Activated CD8-positive, alpha-beta memory T cell treated with anti-CD3 and anti-CD28 coated beads for 36 hours (primary cell): ENCODE results near the gene ADGRD2. TPM values are rescaled to one million over a fixed set of nuclear protein-coding genes. Genes with fewer than 3 reads are reported as not detected.

Experiments
- CTCF ChIA-PET: fragments of 350-600 bp; sonication (Branson Sonifier 250); formaldehyde crosslinking; loops from one replicate; lab custom pipeline; 2021; ENCODE audit warnings: antibody characterized with exemption; lab: Charles Lee
- POLR2A ChIA-PET: fragments of 350-600 bp; sonication (Branson Sonifier 250); formaldehyde crosslinking; loops from one replicate; lab custom pipeline; 2021; ENCODE audit warnings: antibody characterized with exemption; lab: Charles Lee
- total RNA-seq, 2 experiments: library from RNA; stranded (reverse); gene quantifications; one replicate each; pipeline ENCODE4 v1.2.3, GENCODE V29; 2021

ADGRD2 gene
- total RNA-seq, 2 experiments from 2014 or later, result not detected

DNA sequence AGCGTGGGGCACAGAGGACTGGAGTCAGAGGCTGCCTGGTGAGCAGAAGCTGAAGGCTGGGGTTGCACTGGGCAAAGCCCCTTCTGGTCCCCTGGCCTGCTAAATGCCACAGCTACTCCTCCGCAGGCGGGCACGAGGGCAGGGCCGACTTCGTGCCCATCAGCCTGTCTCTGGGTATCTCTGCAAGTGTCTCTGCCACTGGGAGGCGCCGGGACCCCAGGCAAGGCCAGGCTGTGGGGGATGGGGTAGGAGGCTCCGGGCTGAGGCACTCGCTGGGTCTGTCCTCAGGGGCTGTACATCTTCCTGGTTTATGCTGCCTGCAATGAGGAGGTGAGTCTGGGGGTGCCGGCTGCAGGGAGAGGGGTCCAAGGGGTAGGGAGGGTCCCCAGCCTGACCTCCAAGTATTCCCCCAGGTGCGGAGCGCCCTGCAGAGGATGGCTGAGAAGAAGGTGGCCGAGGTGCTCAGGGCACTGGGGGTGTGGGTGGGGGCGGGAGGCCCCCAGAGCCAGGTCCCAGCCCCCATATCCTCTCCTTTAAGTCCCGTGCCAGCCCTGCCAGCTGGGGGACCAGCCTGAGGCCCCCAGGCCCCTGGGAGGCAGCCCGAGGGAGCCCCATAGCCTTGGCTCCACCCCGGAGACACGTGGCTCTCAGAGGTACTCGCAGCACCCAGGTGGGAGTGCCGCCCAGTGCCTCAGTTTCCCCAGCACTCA lies 25.1 kb downstream of the ADGRD2 start:
- ChIA-PET POLR2A (no interaction called here), CTCF (no interaction called here)

DNA sequence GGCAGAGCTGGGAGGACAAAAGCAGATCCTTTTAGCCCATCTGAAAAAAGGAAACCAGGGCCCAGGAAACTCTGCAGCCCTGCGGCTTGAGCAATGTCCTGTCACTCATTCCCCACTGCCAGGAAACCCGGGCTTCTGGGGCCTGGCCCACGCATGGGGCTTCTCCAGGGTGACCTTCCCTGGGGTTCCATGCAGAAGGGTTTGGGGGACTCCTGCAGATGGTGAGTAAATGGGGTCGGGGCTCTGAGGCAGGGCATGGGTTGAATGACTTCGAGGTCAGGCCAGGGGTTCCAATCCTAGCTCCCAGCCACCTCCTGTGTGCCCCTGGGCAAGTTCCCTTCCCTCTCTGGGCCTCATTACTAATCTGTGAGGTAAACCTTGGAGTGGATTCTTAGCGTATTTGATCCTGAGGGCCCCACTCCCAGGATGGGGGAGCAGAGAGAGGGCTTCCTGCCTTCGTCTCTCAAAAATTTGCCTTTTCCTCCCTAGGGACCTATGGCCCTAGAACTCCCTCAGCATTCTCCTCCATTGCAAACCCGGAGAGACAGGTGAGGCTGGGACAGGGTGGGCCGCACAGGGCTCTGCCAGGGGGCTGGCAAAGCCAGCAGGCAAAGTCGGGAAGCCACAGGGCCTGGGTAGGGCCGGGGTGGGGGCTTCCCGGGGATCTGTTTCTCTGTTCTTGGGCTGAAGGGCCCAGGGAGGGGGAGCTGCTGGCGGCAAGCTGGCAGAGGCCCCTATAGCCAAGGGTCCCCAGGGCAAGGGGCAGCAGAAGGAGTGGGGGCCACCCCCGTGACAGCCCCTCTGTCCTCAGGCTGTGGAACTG lies 25.8 kb downstream of the ADGRD2 start:
- CTCF ChIA-PET, result no interaction called here
- POLR2A ChIA-PET, result no interaction called here

DNA sequence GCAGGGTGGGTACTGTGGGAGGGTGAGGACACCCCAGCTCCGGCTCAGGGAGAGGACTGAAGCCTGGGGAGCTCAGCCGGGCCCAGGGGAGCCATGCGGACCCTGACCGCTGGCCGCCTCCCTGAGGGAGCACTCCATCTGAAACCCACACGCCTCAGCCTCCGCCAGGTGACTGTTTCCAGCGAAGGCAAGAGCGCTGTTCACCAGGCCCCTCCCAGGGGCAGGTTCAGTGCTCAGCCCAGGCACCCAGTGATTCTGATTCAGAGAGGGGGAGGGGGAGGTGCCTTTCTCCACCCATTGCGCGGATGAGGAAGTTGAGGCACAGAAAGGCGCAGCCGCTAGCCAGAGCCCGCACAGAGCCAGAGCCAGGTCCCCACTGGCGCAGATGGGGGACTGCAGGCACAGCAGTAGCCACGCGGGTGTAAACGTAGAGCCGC lies 27.0 kb downstream of the ADGRD2 start:
- POLR2A ChIA-PET, result no interaction called here
- CTCF ChIA-PET, result no interaction called here

DNA sequence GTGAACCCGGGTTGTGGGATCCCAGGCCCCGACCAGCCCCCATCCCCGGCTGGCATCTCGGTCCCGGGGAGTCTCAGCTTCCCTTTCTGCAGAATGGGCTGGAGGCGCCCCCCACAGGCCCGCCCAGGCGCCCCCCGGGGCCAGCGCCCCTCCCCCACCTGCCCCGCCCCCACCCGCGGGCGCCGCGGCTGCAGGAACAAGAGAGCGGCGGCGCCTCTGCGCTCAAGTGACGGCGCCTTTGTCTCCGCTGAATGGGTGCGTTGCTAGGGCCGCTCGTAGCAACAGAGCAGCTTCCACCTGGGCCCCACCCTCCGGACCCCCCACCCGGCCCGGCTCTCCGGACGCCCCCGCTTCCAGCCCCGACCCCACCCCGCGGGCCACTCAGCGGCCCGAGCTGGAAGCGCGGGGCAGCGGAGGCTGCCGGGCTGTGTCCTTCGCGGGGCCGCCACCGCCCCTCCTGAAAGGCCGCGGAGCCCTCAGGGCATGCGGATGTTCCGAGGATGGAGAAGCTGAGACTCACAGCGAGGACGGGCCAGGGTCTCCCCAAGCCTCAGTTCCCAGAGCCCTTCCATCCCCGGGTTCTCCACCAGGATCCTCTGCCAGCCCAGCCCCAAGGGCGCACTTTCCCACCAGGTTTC lies 27.5 kb downstream of the ADGRD2 start:
- ChIA-PET CTCF (no interaction called here), POLR2A (no interaction called here)

DNA sequence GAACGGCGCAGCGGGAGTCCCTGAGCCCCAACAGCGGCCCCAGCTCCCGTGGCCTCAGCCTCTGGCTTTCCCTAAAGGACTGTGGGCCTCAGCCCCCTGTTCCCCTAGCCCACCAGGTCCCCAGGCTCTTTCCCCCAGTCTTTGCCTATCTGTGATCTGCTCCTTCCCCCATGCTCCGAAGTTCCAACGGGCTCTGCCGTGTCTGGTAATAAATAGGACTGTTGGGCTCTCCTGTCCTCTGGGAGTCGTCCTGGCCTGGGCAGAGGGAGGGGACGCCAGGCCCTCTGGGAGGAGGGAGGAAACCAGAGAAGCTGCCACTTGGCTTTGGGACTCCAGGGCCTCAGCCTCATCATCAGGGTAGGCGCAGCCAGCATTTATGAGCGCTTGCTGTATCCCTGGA lies 28.1 kb downstream of the ADGRD2 start:
- CTCF ChIA-PET, result no interaction called here

DNA sequence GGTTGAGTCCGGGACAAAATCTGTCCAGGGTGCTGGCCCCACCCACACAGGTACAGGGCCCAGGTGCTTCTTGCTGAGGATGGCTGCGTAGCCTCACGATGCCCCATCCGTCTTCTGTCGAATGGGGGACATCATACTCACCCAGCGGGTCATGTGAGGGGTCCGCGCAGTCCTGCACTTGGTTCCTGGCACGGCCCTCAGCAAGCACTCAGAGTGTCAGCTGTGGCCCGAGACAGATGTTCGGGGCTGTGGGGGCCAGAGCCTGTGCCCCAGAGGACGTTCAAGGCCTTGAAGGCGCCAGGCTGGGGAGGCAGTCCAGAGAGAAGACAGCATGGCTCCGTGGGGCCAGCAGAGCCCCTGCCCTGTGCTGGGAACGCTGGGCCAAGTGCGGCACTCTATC lies 29.1 kb downstream of the ADGRD2 start:
- POLR2A ChIA-PET, result no interaction called here
- CTCF ChIA-PET, result no interaction called here

More for the DNA sequence above, 28.1 kb downstream of the ADGRD2 start:
- POLR2A ChIA-PET, result no interaction called here

DNA sequence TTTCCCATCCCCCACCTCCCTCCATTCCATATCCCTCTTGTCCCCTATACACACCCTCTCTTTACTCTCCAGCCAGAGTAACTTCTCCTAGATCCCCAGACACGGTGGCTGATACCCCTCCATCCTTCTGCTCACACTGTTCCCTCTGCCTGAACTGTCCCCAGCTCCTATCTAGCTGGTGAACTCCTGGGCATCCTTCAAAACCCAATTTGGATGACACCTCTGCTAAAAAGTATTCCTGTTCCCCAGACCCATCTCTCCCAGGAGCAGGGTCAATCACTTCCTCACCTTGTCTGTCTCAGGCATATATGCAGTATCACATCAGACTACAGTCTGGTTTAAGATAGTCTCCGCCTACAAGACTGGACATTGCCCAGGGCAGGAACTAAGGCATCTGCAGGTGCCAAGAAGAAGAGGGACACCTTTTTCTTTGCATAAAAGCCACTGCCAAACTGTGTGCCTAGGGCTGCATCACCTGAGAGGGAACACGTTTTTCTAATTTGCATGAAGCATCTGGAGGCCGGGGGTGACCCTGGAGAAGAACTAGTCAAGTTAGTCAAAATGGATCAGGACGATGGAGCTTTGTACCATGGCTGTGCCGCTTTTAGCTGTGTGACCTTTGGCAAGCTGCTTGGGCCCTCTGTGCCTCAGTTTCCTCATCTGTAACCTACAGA lies 29.8 kb downstream of the ADGRD2 start:
- ChIA-PET CTCF (no interaction called here), POLR2A (no interaction called here)

DNA sequence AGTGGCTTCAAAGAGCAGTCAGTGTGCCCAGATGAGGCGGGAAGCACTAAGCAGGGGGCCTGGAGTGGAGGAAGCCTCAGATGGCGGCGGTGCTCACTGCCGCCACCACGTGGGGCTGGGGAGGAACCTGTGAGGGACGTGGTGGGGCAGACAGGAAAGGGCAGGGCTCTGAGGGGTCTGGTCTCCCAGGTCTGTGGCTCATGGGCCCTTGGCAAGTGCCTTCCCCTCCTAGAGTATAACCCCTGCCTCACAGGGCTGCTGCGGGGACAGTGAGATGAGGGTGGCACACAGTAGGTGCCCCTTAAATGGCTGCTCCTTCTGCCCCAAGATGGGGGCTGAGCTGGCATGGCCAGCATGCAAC lies 30.4 kb downstream of the ADGRD2 start:
- ChIA-PET CTCF (no interaction called here), POLR2A (no interaction called here)

DNA sequence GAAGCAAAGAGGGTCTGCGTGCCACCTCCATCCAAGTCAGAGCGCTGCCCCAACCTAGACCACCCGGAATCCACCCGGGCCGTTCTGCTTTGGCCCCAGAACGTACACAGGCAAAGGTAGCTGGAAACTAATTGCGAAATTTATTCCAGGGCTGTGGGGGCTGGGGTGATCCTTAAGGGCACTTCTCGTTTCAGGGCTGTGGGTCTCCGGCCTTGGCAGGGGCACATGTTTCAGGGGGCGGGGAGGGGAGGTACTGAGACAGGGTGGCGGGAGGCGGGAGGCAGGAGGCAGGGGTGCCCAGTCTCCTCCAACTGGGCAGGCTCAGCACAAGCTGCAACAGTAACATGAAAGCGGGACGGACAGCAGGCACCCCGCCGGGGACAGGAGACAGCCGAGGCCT lies 30.9 kb downstream of the ADGRD2 start:
- CTCF ChIA-PET, result no interaction called here
- POLR2A ChIA-PET, result no interaction called here

DNA sequence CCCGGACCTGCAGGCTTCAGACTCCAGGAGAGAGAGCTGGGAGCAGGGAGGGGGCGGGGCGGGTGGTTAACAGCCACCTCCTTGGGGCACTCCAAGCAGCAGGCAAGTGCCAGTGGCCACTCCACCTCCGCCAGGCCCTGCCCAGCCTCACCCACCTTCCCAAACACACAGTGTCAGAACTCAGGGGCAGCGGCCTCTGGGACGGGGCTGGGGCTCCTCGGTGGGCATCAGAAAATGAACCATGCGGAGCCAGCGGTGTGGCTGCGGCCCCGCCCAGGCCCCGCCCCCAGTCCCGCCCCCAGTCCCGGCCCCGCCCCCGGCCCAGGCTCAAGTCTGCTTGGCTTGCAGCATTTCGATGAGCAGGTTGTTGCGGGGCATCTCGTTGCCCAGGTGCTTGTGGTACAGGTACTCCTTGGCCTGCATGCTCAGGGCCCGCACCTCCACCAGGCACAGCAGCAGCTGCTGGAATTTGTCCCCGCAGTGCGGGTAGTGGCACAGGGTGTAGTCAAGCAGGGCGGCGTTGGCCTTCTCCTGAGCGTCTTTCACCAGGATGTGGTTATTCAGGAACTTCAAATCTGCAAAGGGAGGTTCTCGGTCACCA lies 32.3 kb downstream of the ADGRD2 start:
- ChIA-PET POLR2A (no interaction called here), CTCF (no interaction called here)

DNA sequence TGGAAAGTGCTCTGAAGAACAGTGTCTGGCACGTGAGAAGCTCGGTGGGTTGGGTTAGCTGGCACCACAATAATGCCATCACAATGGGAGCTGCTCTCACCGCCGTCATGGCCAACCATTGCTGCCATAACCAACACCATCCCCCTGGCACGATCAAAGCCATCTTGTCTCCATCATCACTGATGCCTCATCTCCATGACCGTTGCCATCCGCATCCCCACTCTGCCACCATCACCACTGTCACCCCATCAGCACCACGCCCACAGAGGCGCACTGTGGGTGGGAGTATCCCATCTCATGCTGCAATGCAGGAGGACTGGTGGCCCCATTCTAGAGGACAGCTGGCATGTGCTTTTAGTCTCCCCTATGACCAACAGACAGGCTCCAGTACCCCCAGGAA lies 33.2 kb downstream of the ADGRD2 start:
- ChIA-PET CTCF (no interaction called here), POLR2A (no interaction called here)

DNA sequence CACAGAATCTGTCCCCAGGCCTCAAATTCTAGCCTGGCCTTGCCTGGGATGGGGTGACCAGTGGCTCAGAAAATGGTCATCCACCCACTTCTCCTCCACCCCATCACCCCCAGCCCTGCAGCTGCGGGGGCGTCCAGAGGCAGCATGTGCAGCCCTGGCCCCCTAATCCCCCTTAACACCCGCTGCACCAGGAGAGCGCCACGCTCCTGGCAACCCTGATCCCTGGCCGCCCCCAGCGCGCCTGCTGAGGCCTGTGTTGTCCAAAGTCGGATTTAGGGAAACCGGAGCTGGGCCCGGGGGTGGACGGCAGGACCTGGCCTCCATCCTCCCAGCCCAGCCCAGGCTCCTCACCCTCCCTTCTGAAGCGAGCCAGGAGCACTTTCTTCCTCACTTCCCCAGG lies 35.0 kb downstream of the ADGRD2 start:
- POLR2A ChIA-PET, result no interaction called here

DNA sequence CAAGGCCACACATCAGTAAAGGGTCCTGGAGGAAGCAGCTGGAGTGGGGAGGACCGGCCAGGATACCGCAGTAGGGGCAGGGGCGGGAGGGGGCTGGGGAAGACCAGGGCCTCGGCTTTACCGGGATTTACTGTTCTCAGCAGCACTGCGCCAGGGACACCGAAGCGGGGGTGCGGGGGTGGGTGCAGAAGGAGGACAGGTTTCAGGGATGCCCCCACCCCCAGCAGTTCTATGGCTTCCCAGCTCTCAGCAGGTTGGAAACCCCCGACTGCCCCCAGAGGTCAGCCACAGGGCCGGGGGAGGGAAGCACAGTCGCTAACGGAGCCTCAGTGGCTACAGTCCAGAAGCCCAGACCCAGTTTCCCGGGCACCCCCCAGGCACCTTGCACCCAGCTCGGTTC lies 35.7 kb downstream of the ADGRD2 start:
- ChIA-PET POLR2A (no interaction called here), CTCF (no interaction called here)

More for the DNA sequence above, 35.0 kb downstream of the ADGRD2 start:
- CTCF ChIA-PET, result no interaction called here

DNA sequence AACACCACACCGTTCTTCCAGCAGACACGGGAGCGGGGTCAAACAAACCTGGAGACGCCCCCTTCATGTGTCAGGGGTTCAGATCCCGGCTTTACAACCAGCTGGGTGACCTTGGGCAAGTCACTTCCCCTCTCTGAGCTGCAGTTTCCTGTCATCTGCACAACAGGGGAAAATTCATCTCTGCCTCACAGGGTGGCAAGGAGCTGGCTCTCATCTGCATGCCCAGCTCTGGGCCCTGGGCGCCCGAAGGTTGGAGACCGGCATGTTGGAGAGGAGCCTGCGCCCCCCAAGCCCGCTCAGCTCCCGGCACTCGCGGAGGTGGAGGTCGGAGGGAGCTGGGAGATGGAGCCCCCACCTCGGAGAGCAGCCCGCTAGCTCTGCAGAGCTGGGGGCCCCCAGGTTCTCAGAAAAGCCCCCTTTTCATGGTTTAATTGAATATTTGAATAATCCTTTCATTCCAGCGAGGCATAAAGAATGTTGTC lies 36.6 kb downstream of the ADGRD2 start:
- CTCF ChIA-PET, result interaction anchor here (0.5 kb wide), 1 partner anchor 216 kb away, joined by 4 read pairs; no protein-coding TSS in a partner anchor
- POLR2A ChIA-PET, result no interaction called here

DNA sequence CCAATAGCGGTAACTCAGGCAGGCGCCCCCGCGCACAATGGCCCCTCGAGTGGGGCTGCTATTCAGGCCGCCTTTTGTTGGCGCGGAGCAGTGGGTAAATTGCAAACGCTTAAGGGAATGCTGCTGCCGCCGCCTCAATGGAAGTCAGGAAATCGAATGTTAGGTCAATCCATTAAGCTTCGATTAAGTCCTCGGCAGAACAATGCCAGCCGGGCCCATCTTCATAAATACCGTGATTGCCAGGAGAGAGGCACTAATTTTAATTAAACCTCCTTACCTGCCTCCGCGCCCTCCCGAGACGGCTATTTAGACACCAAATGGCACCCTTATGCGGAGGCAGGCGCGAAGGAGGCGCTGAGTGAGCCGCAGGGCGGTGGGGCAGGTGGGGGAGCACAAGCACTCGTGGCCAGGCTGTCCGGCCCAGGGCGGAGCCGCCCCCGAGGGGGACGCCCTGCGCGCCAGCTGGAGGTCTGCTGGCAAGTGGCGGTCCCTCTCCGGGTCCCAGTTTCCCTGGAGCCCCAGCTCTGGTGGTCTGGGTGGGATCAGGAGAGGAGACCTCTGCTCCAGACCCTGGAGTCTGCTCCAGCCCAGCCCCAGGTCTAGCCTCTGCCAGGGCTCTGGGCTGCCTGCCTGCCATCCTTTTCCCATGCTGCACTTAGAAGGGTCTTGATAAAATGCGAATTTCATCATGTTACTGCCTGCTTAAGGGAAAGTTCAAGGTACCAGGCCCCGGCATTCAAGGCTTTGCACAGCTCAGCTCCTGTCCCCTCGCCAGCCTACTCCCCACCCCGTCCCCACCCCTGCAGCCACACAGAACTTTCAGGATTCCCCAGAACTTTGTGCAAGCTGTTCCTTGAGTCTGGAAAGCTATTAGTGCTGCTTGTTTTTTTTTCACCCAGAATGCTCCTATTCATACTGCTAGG lies 37.3 kb downstream of the ADGRD2 start:
- POLR2A ChIA-PET, result no interaction called here
- CTCF ChIA-PET, result interaction anchor here (0.5 kb wide), 1 partner anchor 215 kb away, joined by 4 read pairs; no protein-coding TSS in a partner anchor

DNA sequence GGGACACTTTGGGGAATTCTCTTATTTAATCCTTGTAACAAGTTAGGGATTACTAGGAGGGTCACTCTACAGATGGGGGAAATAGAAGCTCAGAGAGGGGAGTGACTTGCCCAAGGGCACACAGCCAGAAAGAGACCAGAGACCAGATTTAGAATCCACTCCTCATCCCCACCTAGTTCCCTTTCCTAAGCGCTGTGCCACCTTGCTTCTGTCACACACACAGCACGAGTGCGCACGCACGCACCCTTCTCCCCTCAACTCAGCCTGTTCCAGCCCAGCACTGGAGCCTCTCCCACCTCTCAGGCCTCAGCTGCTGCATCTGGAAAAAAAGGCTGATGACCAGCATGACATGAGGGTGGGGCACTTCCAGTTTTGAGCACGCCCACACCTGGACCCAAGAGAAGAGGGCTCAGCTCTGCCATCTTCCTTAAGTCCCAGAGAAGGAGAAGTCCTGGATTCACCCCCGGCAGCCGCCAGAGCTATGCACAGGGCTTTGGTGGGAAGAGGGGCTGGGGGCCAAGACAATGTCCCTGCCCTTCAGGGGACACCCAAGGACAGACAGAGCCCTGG lies 38.5 kb downstream of the ADGRD2 start:
- ChIA-PET POLR2A (no interaction called here), CTCF (interaction anchor here (0.5 kb wide), 1 partner anchor 97 kb away, joined by 3 read pairs; no protein-coding TSS in a partner anchor)

DNA sequence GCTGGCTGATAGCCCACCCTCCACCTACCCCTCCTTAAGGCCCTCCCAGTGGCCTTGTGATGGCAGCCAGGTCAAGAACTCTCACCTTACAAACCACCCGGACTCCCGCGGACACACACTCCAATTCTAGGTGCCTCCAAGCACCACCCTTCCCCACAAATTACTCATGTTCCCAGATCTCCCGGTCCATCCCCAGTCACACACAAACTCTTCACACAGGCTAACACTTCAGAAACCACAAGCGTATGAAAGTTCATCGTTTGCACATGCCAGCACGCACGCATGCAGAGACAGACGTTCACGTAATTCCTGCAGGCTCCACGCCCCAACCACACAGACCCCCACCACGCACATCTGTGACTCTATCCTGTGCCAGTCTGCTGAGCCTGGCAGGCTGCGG lies 39.0 kb downstream of the ADGRD2 start:
- ChIA-PET CTCF (interaction anchor here (0.5 kb wide), 1 partner anchor 96 kb away, joined by 3 read pairs; no protein-coding TSS in a partner anchor), POLR2A (no interaction called here)

DNA sequence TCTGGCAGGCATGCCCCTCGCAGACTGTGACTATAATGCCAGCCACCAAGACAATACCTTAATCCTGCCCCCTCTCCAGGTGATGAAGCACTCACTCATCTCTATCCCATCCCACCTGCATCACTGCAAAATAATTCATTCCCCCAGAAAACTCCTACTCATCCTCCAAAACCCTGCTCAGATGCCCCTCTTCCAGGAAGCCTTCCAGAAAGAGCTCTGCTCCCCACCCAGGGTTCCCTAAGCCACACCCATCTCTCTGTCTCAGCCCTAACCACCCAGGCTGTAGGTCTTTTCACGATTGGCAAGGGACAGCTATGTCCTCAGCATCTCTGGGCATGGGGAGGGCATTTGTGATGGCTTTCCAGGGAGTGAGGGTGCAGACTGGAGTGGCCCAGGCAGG lies 39.8 kb downstream of the ADGRD2 start:
- ChIA-PET POLR2A (no interaction called here), CTCF (no interaction called here)
